Bronchial epithelial cell (primary cell): ENCODE measurements around the gene FUT8. TPM values are rescaled to one million over a fixed set of nuclear protein-coding genes. Genes with fewer than 3 reads are reported as not detected.
A peak's percentile ranks its signal among the peaks of the same experiment; 100 is the strongest.

Experiments used
- DNase-seq: peaks from one replicate; pipeline ENCODE4 v3.0.0-alpha.2; 2010; ENCODE audit warnings: low read depth
- FAIRE-seq: peaks from 2 replicates; lab custom pipeline; 2011; peaks lifted over from hg19 to GRCh38; lab: Jason Lieb, UNC
- H3K27me3 ChIP-seq: 2 replicates; pipeline ENCODE4 v1.5.1; 2011; ENCODE audit warnings: low read length; ENCODE audit not compliant: control insufficient read depth, insufficient read depth
- H3K36me3 ChIP-seq: 2 replicates; pipeline ENCODE4 v1.5.1; 2011; ENCODE audit warnings: low read length; ENCODE audit not compliant: control insufficient read depth, insufficient read depth
- H3K4me3 ChIP-seq: 2 replicates; pipeline ENCODE4 v1.5.1; 2011; ENCODE audit warnings: mild to moderate bottlenecking, low read depth, low read length, control low read depth
- total RNA-seq: library from RNA; depleted of rRNA; stranded (reverse); fragments of >200 nt; gene quantifications from 2 replicates; pipeline ENCODE4 v1.2.1, GENCODE V29; 2014
- TF ChIP-seq, protein P1 (sequence below): IDR thresholded peaks from 2 replicates; pipeline ENCODE4 v1.5.1; 2011; ENCODE audit warnings: mild to moderate bottlenecking, moderate library complexity, low read length, control low read depth, inconsistent platforms; ENCODE audit not compliant: insufficient read depth, severe bottlenecking

FUT8 gene
- total RNA-seq, 1 donor from 2014 or later: 16.3 TPM

GRCh38 chr14:65599375-65599774 is 186.8 kb downstream of the FUT8 start:
- TF ChIP-seq, protein P1, sequence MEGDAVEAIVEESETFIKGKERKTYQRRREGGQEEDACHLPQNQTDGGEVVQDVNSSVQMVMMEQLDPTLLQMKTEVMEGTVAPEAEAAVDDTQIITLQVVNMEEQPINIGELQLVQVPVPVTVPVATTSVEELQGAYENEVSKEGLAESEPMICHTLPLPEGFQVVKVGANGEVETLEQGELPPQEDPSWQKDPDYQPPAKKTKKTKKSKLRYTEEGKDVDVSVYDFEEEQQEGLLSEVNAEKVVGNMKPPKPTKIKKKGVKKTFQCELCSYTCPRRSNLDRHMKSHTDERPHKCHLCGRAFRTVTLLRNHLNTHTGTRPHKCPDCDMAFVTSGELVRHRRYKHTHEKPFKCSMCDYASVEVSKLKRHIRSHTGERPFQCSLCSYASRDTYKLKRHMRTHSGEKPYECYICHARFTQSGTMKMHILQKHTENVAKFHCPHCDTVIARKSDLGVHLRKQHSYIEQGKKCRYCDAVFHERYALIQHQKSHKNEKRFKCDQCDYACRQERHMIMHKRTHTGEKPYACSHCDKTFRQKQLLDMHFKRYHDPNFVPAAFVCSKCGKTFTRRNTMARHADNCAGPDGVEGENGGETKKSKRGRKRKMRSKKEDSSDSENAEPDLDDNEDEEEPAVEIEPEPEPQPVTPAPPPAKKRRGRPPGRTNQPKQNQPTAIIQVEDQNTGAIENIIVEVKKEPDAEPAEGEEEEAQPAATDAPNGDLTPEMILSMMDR: no peak
- no peaks in the 10 kb centered on the region for H3K27me3 ChIP-seq
- DNase-seq (no peak), FAIRE-seq (no peak)
- H3K4me3 ChIP-seq: no peak overlapping the region
- no peaks in the 10 kb centered on the region for H3K36me3 ChIP-seq

- FAIRE-seq (no peak), DNase-seq (peak; percentile 65)
- Histone ChIP-seq H3K4me3 (no peak overlapping the region), H3K27me3 (no peaks in the 10 kb centered on the region), H3K36me3 (no peaks in the 10 kb centered on the region)
- TF ChIP-seq, protein P1: no peak
Measured at GRCh38 chr14:65600742-65601141, 188.2 kb downstream of the FUT8 start.

GRCh38 chr14:65604535-65604934 is 192.0 kb downstream of the FUT8 start:
- DNase-seq (no peak), FAIRE-seq (no peak)
- H3K27me3 ChIP-seq: no peaks in the 10 kb centered on the region
- TF ChIP-seq, protein P1: no peak
- no peaks in the 10 kb centered on the region for H3K36me3 ChIP-seq
- no peak overlapping the region for H3K4me3 ChIP-seq

DNA sequence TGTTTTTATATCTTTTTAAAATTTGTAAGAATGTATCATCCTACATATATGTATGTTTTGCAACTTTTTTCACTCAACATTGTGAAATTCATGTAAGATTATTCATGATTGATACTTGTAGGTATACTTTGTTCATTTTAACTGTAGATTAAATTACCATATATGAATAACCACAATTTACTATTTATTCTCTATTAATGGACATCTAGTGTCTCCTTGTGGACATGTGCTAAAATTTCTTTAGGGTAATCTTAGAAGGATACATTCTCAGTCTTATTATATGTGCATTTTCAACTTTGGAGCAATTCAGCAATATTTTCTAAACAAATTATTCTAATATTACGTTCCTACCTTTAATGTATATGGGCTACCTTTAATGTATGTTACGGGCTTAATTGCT is 192.4 kb downstream of the FUT8 start:
- TF ChIP-seq, protein P1: no peak
- H3K36me3 ChIP-seq: no peaks in the 10 kb centered on the region
- H3K4me3 ChIP-seq: no peak overlapping the region
- no peaks in the 10 kb centered on the region for H3K27me3 ChIP-seq
- DNase-seq (peak; percentile 23), FAIRE-seq (no peak)

- DNase-seq (no peak), FAIRE-seq (no peak)
- H3K4me3 ChIP-seq: no peak overlapping the region
Measured at GRCh38 chr14:65606460-65606859, 193.9 kb downstream of the FUT8 start.

More at GRCh38 chr14:65606460-65606859, 193.9 kb downstream of the FUT8 start:
- Histone ChIP-seq H3K27me3 (no peaks in the 10 kb centered on the region), H3K36me3 (no peaks in the 10 kb centered on the region)
- TF ChIP-seq, protein P1: no peak
